Measurements from ENCODE around the gene TTC23L.
"Not testable (repeated sequence)": the region's sequence is repeated elsewhere in the genome, so short reads cannot be mapped to it uniquely, and the experiment has no call there.

The TTC23L gene

DNA sequence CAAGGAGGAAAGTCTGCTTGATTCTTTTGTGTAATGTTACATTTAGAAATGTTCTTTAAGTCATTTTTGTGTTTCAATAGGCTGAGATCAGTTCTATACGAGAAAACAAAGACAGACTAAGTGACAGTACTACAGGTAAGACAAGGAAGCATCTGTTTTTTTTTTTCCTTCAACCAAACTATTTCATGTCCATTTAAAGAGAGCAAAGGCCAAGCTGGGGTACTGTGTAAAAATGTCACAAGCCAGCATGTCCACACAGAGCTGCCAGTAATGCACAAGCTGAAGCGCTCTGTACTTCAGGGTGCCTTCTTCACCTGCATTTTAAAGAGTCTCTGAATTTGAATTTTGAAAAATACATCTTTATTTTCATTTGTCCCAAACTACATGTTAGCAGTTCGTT lies 20.2 kb upstream of the TTC23L start:
- no peak overlapping the region for H3K4me3 ChIP-seq (ENCODE audit: low read depth, low read length)
- in situ Hi-C loops (cut with HindIII; ENCODE audit: low sequenced_read_pairs) = no loop called here
- no peak for TF ChIP-seq CTCF (IDR thresholded peaks at IDR 0.05; ENCODE audit: low read depth, low read length)
- no peak for DNase-seq (ENCODE audit: low read depth, low spot score)

DNA sequence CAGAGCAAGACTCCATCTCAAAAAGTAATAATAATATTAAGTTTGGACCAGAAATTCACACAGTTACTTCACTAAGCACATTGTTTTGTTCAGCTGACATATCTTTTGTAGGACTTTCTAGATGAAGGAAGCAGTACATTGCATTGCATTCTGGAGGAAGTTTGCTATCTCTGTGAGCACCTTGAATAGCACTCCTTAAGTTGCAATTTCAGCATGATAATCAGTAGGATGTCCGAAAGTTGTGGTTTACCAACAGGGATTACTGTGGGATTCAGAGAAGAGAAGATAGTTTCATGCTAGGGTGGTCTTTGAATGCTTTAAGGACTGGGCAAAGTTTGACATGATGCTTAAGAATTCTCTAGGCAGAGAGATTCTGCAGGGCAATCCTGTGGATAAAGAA lies 18.4 kb upstream of the TTC23L start:
- no peak for TF ChIP-seq CTCF (IDR thresholded peaks at IDR 0.05; ENCODE audit: low read depth, low read length)
- in situ Hi-C loops (cut with HindIII; ENCODE audit: low sequenced_read_pairs) = no loop called here
- no peak overlapping the region for H3K4me3 ChIP-seq (ENCODE audit: low read depth, low read length)
- DNase-seq (ENCODE audit: low read depth, low spot score) = no peak

- TF ChIP-seq CTCF (IDR thresholded peaks at IDR 0.05; ENCODE audit: low read depth, low read length) = no peak
- in situ Hi-C loops (cut with HindIII; ENCODE audit: low sequenced_read_pairs) = no loop called here
- no peak overlapping the region for H3K4me3 ChIP-seq (ENCODE audit: low read depth, low read length)
- no peak for DNase-seq (ENCODE audit: low read depth, low spot score)
Measured at GRCh38 chr5:34822956-34823715, 15.8 kb upstream of the TTC23L start.

- H3K4me3 ChIP-seq (ENCODE audit: low read depth, low read length) = no peak overlapping the region
- in situ Hi-C loops (cut with HindIII; ENCODE audit: low sequenced_read_pairs) = no loop called here
- TF ChIP-seq CTCF (IDR thresholded peaks at IDR 0.05; ENCODE audit: low read depth, low read length) = no peak
Measured at GRCh38 chr5:34826347-34826746, 12.6 kb upstream of the TTC23L start.

GRCh38 chr5:34827588-34828506 lies 11.1 kb upstream of the TTC23L start:
- no peak for DNase-seq (ENCODE audit: low read depth, low spot score)
- no peak overlapping the region for H3K4me3 ChIP-seq (ENCODE audit: low read depth, low read length)
- no peak for TF ChIP-seq CTCF (IDR thresholded peaks at IDR 0.05; ENCODE audit: low read depth, low read length)
- in situ Hi-C loops (cut with HindIII; ENCODE audit: low sequenced_read_pairs) = no loop called here

More at GRCh38 chr5:34826347-34826746, 12.6 kb upstream of the TTC23L start:
- DNase-seq (ENCODE audit: low read depth, low spot score) = no peak

GRCh38 chr5:34830827-34831226 lies 8.1 kb upstream of the TTC23L start:
- in situ Hi-C loops (cut with HindIII; ENCODE audit: low sequenced_read_pairs); DNase-seq (ENCODE audit: low read depth, low spot score); H3K4me3 ChIP-seq (ENCODE audit: low read depth, low read length): not testable (repeated sequence)

GRCh38 chr5:34831303-34831702 lies 7.7 kb upstream of the TTC23L start:
- TF ChIP-seq CTCF (IDR thresholded peaks at IDR 0.05; ENCODE audit: low read depth, low read length) = no peak
- DNase-seq (ENCODE audit: low read depth, low spot score) = no peak
- no peak overlapping the region for H3K4me3 ChIP-seq (ENCODE audit: low read depth, low read length)
- in situ Hi-C loops (cut with HindIII; ENCODE audit: low sequenced_read_pairs) = no loop called here

Measured in astrocyte of the spinal cord (primary cell).